Measurements from ENCODE around the gene GAL3ST3.

The GAL3ST3 gene

DNA sequence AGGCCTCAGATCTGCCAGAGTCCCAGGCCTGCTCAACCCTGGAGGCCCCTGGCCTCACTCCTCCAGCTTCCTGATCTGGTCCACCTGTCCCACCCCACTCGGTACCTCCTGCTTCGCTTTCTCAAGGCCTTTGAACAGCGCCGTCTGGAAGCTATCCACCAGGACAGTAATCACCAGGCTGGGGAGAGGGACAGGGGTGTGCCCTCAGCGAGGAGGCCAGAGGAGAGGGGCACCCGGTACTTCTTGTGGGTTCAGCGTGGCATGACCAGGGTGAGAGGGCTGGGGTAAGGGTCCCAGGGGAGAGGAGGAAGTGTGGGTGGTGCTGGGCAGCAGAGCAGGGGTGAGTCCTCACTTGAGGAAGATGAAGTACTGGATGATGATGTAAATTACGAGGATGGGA is 28.7 kb downstream of the GAL3ST3 start:
- TF ChIP-seq, protein P1, sequence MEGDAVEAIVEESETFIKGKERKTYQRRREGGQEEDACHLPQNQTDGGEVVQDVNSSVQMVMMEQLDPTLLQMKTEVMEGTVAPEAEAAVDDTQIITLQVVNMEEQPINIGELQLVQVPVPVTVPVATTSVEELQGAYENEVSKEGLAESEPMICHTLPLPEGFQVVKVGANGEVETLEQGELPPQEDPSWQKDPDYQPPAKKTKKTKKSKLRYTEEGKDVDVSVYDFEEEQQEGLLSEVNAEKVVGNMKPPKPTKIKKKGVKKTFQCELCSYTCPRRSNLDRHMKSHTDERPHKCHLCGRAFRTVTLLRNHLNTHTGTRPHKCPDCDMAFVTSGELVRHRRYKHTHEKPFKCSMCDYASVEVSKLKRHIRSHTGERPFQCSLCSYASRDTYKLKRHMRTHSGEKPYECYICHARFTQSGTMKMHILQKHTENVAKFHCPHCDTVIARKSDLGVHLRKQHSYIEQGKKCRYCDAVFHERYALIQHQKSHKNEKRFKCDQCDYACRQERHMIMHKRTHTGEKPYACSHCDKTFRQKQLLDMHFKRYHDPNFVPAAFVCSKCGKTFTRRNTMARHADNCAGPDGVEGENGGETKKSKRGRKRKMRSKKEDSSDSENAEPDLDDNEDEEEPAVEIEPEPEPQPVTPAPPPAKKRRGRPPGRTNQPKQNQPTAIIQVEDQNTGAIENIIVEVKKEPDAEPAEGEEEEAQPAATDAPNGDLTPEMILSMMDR (IDR thresholded peaks at IDR 0.05), result no peak

DNA sequence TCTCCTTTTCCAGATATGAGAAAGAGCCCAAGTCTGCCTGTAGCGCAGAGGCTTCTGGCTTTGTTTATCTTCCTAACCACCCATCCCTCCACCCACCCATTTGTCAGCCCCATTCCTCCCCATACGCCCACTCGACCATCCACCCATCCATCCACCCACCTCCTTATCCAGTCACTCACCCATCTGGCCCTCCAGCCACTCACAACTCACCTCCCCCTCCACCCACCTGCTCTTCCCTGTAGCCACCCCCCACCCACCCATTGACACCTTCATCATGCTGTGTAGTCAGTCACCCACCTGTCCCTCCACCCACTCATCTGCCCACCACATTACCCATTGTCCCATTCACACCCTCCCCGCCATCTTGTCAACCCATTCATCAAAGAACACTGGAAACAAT is 31.6 kb downstream of the GAL3ST3 start:
- TF ChIP-seq, protein P1 (IDR thresholded peaks at IDR 0.05), result no peak

DNA sequence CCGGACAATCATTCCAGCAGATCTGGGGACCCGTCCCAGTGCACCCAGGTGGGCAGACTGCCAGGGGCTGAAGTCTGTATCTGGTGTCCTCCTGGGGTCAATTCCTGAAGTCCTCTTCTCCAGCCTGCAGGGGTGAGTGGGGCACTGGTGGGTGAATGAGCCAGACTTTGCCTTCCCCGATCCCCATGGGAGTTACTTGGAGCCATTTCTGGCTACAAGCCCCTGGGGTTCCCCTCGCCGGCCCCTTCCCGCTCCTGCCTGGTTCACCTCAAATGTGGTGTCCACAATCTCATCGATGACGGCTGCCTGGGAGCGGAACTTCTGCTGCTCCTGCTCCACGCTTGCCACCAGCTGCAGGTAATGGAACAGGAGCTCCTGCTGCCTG is 32.2 kb downstream of the GAL3ST3 start:
- TF ChIP-seq, protein P1 (IDR thresholded peaks at IDR 0.05), result no peak

DNA sequence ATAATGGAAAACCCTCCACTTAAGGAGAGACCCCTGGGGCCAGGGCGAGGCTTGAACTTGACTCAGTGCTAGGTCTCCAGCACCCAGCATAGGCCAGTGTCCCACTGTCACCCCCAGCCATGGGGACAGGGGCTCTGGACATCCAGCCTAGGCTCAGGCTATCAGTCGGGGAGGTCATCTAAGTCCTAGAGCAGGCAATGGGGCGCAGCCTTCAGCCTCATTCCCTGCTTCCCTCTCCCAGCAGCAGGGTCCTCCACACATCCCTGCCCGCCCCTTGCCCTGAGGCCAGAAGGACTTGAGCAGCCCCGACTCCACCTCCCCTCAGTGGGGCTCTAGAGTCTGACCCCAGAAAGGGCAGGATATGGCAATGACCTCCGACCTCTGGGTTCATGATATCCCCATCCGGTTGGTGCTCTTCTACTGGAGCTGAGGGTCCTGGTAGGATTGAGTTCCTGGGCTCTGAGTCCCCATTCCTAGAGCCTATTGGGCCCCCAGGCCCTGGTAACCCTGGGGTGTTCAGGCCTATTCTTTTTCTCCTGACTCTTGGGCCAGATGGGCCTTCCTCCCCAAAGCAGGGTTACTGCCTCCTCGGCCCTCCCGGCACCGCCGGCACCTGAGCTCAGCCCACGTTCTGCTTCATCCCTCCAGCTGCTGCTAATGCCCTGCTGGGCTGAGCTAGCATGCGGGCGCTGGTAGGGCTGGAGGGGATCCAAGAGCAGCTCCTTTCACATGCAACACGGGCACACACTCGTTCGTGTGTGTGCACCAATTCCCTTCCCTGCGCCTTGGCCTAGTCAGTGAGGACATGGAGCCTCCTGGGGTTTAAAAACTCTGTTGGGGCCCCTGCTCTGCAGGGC is 32.8 kb downstream of the GAL3ST3 start:
- TF ChIP-seq, protein P1 (IDR thresholded peaks at IDR 0.05), result no peak

DNA sequence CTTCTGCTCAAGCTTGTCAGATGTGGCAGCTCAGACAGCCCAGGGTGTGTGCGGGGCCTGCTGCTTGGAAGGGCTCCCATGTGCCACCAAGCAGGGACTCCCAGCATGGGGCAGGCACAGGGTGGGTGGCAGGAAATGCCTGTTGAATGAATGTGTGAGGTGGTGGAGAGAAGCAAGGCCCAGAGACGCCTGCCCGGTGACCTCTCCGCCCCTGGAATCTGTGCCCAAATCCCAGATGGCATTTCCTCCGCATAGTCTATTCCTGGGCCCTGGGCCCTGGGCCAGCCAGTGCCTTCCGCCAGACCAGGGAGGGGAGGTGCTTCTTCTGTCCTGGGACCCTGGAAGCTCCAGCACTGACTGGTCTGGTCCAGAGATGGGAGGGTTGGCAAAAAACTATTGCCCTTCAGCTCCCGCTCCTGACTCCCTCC is 33.5 kb downstream of the GAL3ST3 start:
- TF ChIP-seq, protein P1 (IDR thresholded peaks at IDR 0.05), result no peak

DNA sequence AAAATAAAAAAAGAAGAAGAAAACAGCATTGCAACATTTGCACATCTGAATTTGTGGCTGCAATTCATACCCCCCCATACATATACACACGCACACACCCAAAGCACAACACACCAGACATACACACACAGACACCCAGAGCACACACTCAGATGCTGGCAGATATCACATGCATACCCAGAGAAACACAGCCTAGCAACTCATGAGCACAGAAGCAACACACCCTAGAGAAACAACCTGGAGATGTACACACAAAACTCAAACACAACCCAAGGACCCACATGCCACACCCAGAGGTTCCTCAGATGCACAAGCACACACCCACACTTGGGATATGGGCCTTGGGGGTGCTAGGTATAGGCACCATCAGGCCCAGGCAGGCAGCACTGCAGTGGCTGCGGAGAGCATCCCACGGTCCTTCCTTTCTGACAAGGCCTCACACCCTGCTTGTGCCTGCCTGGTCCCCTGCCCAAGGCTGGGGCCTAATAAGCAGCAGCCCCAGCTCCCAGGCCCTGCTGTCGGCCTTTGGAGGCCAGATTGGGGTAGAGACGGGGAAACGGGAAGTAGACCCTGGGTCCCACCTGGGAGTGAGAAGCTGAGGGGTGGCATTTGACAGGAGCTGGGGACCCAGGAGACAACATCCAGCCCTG is 34.0 kb downstream of the GAL3ST3 start:
- TF ChIP-seq, protein P1 (IDR thresholded peaks at IDR 0.05), result no peak

DNA sequence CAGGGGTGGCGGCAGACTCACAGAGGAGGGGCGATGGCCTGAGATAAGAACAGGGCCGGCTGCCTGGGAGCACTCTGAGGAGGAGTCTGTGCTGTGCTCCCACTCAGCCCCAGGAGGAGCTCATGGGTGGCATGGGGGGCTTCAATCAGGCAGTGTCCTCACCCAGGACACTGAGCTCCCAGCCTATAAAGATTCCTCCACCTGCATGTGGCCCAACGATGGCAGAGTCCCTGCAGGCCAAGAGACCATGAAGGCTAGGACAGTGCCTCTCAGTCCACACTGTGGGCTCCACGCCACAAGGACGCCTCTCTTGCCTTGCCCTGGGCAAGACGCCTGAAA is 35.2 kb downstream of the GAL3ST3 start:
- TF ChIP-seq, protein P1 (IDR thresholded peaks at IDR 0.05), result no peak

Measured in LNCAP (cell line).